ENCODE measurements around the gene NPC2.

GRCh38 chr14:74444866-74445265, 48.2 kb downstream of the NPC2 start:
- TF ChIP-seq POLR2AphosphoS5 (IDR thresholded peaks at IDR 0.05; ENCODE audit: low read depth, low read length) (no peak), POLR2A (IDR thresholded peaks at IDR 0.05; ENCODE audit: low read depth, low read length) (no peak), TAF1 (IDR thresholded peaks at IDR 0.05; ENCODE audit: borderline replicate concordance, low read depth, low read length) (no peak)

Data from GM12892 (cell line).